GM23338 (cell line): ENCODE results near the gene LBHD1. TPM values are rescaled to one million over a fixed set of nuclear protein-coding genes. Genes with fewer than 3 reads are reported as not detected.
"Not testable (repeated sequence)": the region's sequence is repeated elsewhere in the genome, so short reads cannot be mapped to it uniquely, and the experiment has no call there.

ENCODE experiments used
- ATAC-seq: fragments of 200-7000 bp; cut with Tn5 transposase; 3 replicates; pipeline ENCODE4 v1.9.1; 2020
- DNase-seq: peaks from one replicate; pipeline ENCODE4 v3.0.0-alpha.2; 2015; ENCODE audit warnings: low spot score
- H2AFZ ChIP-seq: fragments of 200-600 bp; sonication (generic); 2 replicates; pipeline ENCODE4 v1.8.0; 2016; ENCODE audit warnings: antibody characterized with exemption, mild to moderate bottlenecking, moderate library complexity
- H3F3A ChIP-seq: fragments of 200-600 bp; sonication (generic); replicated peaks from 2 replicates; pipeline ENCODE4 v1.8.0; 2017; ENCODE audit warnings: antibody characterized with exemption, mixed run types, low read depth
- H3K27ac ChIP-seq: fragments of 200-600 bp; sonication (generic); 2 replicates; pipeline ENCODE4 v1.6.1; 2016; ENCODE audit warnings: low read depth
- H3K27me3 ChIP-seq: fragments of 200-600 bp; sonication (generic); 2 replicates; pipeline ENCODE4 v1.8.0; 2016; ENCODE audit warnings: mild to moderate bottlenecking, mixed run types, moderate library complexity; ENCODE audit not compliant: insufficient read depth
- H3K36me3 ChIP-seq: fragments of 200-600 bp; sonication (generic); 2 replicates; pipeline ENCODE4 v1.8.0; 2016; ENCODE audit warnings: mild to moderate bottlenecking; ENCODE audit not compliant: insufficient read depth
- H3K4me1 ChIP-seq: fragments of 200-600 bp; sonication (generic); 2 replicates; pipeline ENCODE4 v1.8.0; 2016; ENCODE audit warnings: mild to moderate bottlenecking, moderate library complexity; ENCODE audit not compliant: insufficient read depth
- H3K4me2 ChIP-seq: fragments of 200-600 bp; sonication (generic); 2 replicates; pipeline ENCODE4 v1.7.1; 2017; ENCODE audit warnings: mixed run types
- H3K4me3 ChIP-seq: fragments of 200-600 bp; sonication (generic); 2 replicates; pipeline ENCODE4 v1.6.1; 2016; ENCODE audit warnings: mixed run types
- H3K79me2 ChIP-seq: fragments of 200-600 bp; sonication (generic); replicated peaks from 2 replicates; pipeline ENCODE4 v1.8.0; 2017; ENCODE audit warnings: mild to moderate bottlenecking; ENCODE audit not compliant: insufficient read depth
- H3K9me2 ChIP-seq: fragments of 200-600 bp; sonication (generic); 2 replicates; pipeline ENCODE4 v1.8.0; 2017; ENCODE audit not compliant: insufficient read depth
- H4K20me1 ChIP-seq: fragments of 200-600 bp; sonication (generic); replicated peaks from 2 replicates; pipeline ENCODE4 v1.8.0; 2017; ENCODE audit warnings: mild to moderate bottlenecking; ENCODE audit not compliant: insufficient read depth
- H3K27ac Mint-ChIP-seq: 2 replicates; pipeline ENCODE4 v1.8.0; 2020; ENCODE audit warnings: inconsistent platforms, mild to moderate bottlenecking, moderate library complexity, mixed read lengths
- H3K27me3 Mint-ChIP-seq: 3 replicates; pipeline ENCODE4 v1.8.0; 2022; ENCODE audit warnings: low read depth, mild to moderate bottlenecking, moderate library complexity, mixed read lengths, inconsistent platforms; ENCODE audit not compliant: insufficient read depth, poor library complexity
- H3K36me3 Mint-ChIP-seq: 3 replicates; pipeline ENCODE4 v1.8.0; 2021; ENCODE audit warnings: low read depth, mild to moderate bottlenecking, inconsistent platforms, moderate library complexity, mixed read lengths
- H3K4me1 Mint-ChIP-seq: 3 replicates; pipeline ENCODE4 v1.8.0; 2020; ENCODE audit warnings: mild to moderate bottlenecking, inconsistent platforms, mixed read lengths
- H3K4me3 Mint-ChIP-seq: 3 replicates; pipeline ENCODE4 v1.8.0; 2021; ENCODE audit warnings: moderate library complexity, mild to moderate bottlenecking, inconsistent platforms, mixed read lengths
- H3K9me3 Mint-ChIP-seq: 3 replicates; pipeline ENCODE4 v1.8.0; 2020; ENCODE audit warnings: moderate library complexity, mild to moderate bottlenecking, inconsistent platforms, mixed read lengths
- CREB1 ChIP-seq: fragments of 250-450 bp; sonication (Bioruptor Pico); IDR thresholded peaks from 2 replicates; pipeline ENCODE4 v1.5.0; 2020; ENCODE audit warnings: low read depth, mild to moderate bottlenecking, moderate library complexity
- CTCF ChIP-seq, 2 experiments: fragments of 200-600 bp in 1 of 2; sonication (generic) in 1 of 2; conservative IDR thresholded peaks; 2 replicates each; pipeline versions ENCODE4 v1.5.1 to v1.6.1; 2016 to 2017; ENCODE audit warnings: antibody characterized with exemption in 2 of 2, low read depth in 2 of 2, mild to moderate bottlenecking in 2 of 2, moderate library complexity in 1 of 2
- EZH2 ChIP-seq: fragments of 200-600 bp; sonication (generic); IDR thresholded peaks from one replicate; pipeline ENCODE4 v1.8.0; 2017; ENCODE audit warnings: antibody characterized with exemption, mild to moderate bottlenecking, low read depth; ENCODE audit not compliant: unreplicated experiment
- EZH2phosphoT487 ChIP-seq: fragments of 200-600 bp; sonication (generic); IDR thresholded peaks from one replicate; pipeline ENCODE4 v1.8.1; 2018; ENCODE audit warnings: antibody characterized with exemption; ENCODE audit not compliant: unreplicated experiment
- JUNB ChIP-seq: IDR thresholded peaks from one replicate; pipeline ENCODE4 v1.6.1; 2016; ENCODE audit warnings: antibody characterized with exemption; ENCODE audit not compliant: unreplicated experiment
- NANOG ChIP-seq: IDR thresholded peaks from 2 replicates; pipeline ENCODE4 v1.6.1; 2016; ENCODE audit warnings: antibody characterized with exemption, borderline replicate concordance
- POLR2AphosphoS5 ChIP-seq: IDR thresholded peaks from 2 replicates; pipeline ENCODE4 v1.6.1; 2016; ENCODE audit warnings: antibody characterized with exemption, low read depth
- ZNF114 ChIP-seq: fragments of 250-450 bp; sonication (Bioruptor Pico); IDR thresholded peaks from 2 replicates; pipeline ENCODE4 v1.5.0; 2020; ENCODE audit warnings: mild to moderate bottlenecking, moderate library complexity
- ZNF331 ChIP-seq: fragments of 250-450 bp; sonication (Bioruptor Pico); IDR thresholded peaks from 2 replicates; pipeline ENCODE4 v1.5.0; 2020; ENCODE audit warnings: low read depth, mild to moderate bottlenecking, moderate library complexity
- ZNF462 ChIP-seq: fragments of 250-450 bp; sonication (Bioruptor Pico); IDR thresholded peaks from 2 replicates; pipeline ENCODE4 v1.5.0; 2020; ENCODE audit warnings: mild to moderate bottlenecking, moderate library complexity
- polyA plus RNA-seq: library from polyadenylated mRNA; unstranded; fragments of >200 nt; fragmentation: Nextera tagmentation; extraction: Ambion mirVana; gene quantifications from 2 replicates; pipeline ENCODE4 v1.2.1, GENCODE V29; 2016
- total RNA-seq: library from RNA; depleted of rRNA; stranded (reverse); fragments of >200 nt; shearing (Covaris generic); gene quantifications from 2 replicates; pipeline ENCODE4 v1.2.3, GENCODE V29; 2014

The LBHD1 gene
- total and polyA plus RNA-seq, 2 experiments from 2014 or later: 2.8 to 2.9 TPM

- not testable (repeated sequence) for DNase-seq, H3K27ac Mint-ChIP-seq, H3K4me3 ChIP-seq, H3K9me3 Mint-ChIP-seq, H2AFZ ChIP-seq, H3K27me3 ChIP-seq, H3K27ac ChIP-seq, H3K36me3 ChIP-seq, H3K4me1 ChIP-seq, H4K20me1 ChIP-seq, ATAC-seq, H3K4me2 ChIP-seq, H3K9me2 ChIP-seq, H3K4me3 Mint-ChIP-seq
- Mint-ChIP-seq H3K36me3 (peaks cover 21% of the 10 kb centered on the region), H3K4me1 (peaks cover 18% of the 10 kb centered on the region), H3K27me3 (peaks cover 18% of the 10 kb centered on the region)
- Histone ChIP-seq H3F3A (peaks cover 10% of the 10 kb centered on the region; the same call in 1 of the 2 replicates), H3K79me2 (peaks cover 33% of the 10 kb centered on the region)
- peak in 1 of 2 experiments; percentile 12; a peak in 1 of 4 replicates for TF ChIP-seq CTCF (conservative IDR thresholded peaks at IDR 0.05; ENCODE audit: low read depth in 2 of 2)
Observed at GRCh38 chr11:62650283-62650682, 21.8 kb downstream of the LBHD1 start.

GRCh38 chr11:62649486-62649885 is 22.6 kb downstream of the LBHD1 start:
- no peak overlapping the region for H3K4me2 ChIP-seq
- H3K36me3 ChIP-seq: peaks cover 6% of the 10 kb centered on the region; the same call in 1 of the 2 replicates
- peaks cover 13% of the 10 kb centered on the region; the same call in 1 of the 2 replicates for H3F3A ChIP-seq
- DNase-seq (no peak), ATAC-seq (no peak)
- no peak overlapping the region for H3K4me3 Mint-ChIP-seq
- H3K4me3 ChIP-seq: no peak overlapping the region
- H3K36me3 Mint-ChIP-seq: peaks cover 25% of the 10 kb centered on the region
- H3K4me1 ChIP-seq: peaks cover 9% of the 10 kb centered on the region; the same call in 1 of the 2 replicates
- H3K79me2 ChIP-seq: peaks cover 40% of the 10 kb centered on the region
- peaks cover 16% of the 10 kb centered on the region for H3K27me3 Mint-ChIP-seq
- H2AFZ ChIP-seq: no peak overlapping the region
- peaks cover 2% of the 10 kb centered on the region; the same call in 1 of the 3 replicates for H3K9me3 Mint-ChIP-seq
- H4K20me1 ChIP-seq: peaks cover 7% of the 10 kb centered on the region
- no peaks in the 10 kb centered on the region for H3K27me3 ChIP-seq
- peaks cover 21% of the 10 kb centered on the region for H3K4me1 Mint-ChIP-seq
- H3K27ac Mint-ChIP-seq: no peak overlapping the region
- no peaks in the 10 kb centered on the region for H3K9me2 ChIP-seq
- no peak overlapping the region for H3K27ac ChIP-seq
- TF ChIP-seq CTCF (conservative IDR thresholded peaks at IDR 0.05; ENCODE audit: low read depth in 2 of 2) (no peak), EZH2 (no peak), NANOG (no peak), EZH2phosphoT487 (no peak), ZNF114 (CRISPR knock-in tag) (no peak), POLR2AphosphoS5 (no peak), CREB1 (no peak), ZNF462 (no peak), JUNB (no peak), ZNF331 (CRISPR knock-in tag) (no peak)
